Islet precursor cell (in vitro differentiated cells): Measurements from ENCODE around the gene MOB1B.
"Not testable (repeated sequence)": the region's sequence is repeated elsewhere in the genome, so short reads cannot be mapped to it uniquely, and the experiment has no call there.

Experiments used
- DNase-seq: peaks from one replicate; pipeline ENCODE4 v3.0.0-alpha.2; 2018

Gene MOB1B

GRCh38 chr4:71011451-71011850, 109.3 kb downstream of the MOB1B start:
- DNase-seq: no peak

- DNase-seq: not testable (repeated sequence)
Observed at GRCh38 chr4:71017391-71017790, 115.2 kb downstream of the MOB1B start.

- no peak for DNase-seq
Observed at GRCh38 chr4:71020611-71021010, 118.4 kb downstream of the MOB1B start.

- no peak for DNase-seq
Observed at GRCh38 chr4:71025654-71026053, 123.5 kb downstream of the MOB1B start.

GRCh38 chr4:71026086-71026485, 123.9 kb downstream of the MOB1B start:
- no peak for DNase-seq

- DNase-seq: no peak
Observed at GRCh38 chr4:71027611-71028010, 125.4 kb downstream of the MOB1B start.

GRCh38 chr4:71029504-71029903, 127.3 kb downstream of the MOB1B start:
- DNase-seq: no peak

GRCh38 chr4:71032106-71032505, 129.9 kb downstream of the MOB1B start:
- peak; percentile 55 for DNase-seq
